Activated CD8-positive, alpha-beta memory T cell treated with anti-CD3 and anti-CD28 coated beads, Interleukin-2, amount 50 U/mL, for 4 hours (primary cell): Measurements from ENCODE around the gene MED13L.

ENCODE experiments used
- DNase-seq: peaks from one replicate; pipeline ENCODE4 v3.0.0-alpha.2; 2020

The MED13L gene

DNA sequence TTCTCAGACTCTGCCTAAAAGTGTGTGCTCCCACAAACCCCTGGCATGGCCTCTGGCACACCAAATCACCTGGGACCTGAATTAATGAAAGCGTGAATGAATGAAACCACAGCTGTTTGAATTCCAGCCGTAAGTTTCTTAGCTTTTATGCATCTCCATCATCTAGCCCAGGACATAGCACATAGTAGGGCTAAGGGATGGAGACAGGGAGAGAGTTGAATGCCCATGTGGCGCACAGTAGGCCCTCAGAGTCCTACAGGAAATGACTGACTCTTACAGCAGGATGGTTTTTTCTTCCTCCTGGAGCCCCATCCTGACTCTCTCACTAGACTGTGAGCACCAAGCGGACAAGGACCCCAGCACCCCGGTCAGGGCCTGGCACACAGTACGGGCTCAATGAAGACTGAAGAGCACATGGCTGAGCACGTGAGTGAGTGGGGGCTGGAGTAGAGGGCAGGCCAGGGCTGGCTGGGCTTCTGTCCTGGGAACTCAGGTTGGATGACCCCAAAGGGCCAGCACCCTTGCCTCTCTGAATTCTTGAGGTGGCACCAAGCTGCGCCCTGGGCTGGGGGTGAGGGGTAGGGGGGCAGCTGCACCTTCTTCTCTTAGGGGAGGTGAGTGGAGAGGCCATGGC is 351.3 kb downstream of the MED13L start:
- DNase-seq = no peak

DNA sequence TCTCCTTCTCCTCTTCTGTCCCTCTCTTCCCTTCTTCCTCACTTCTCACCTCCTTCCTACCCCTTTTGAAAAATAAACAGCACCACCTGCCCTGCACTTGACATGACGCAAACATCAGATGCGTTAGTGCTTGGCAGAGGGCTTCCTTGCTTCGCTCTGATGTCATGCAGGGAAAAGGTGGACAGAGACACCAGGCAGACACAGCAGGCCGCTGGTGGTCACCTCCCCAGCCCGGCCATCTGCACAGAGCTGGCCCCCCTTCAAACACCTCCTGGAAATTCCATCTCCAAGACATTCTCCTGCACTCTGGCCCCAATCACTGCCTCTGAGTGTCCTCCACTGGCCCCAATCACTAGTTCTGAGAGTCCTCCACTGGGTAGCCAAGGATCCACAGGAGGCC is 353.6 kb downstream of the MED13L start:
- no peak for DNase-seq

DNA sequence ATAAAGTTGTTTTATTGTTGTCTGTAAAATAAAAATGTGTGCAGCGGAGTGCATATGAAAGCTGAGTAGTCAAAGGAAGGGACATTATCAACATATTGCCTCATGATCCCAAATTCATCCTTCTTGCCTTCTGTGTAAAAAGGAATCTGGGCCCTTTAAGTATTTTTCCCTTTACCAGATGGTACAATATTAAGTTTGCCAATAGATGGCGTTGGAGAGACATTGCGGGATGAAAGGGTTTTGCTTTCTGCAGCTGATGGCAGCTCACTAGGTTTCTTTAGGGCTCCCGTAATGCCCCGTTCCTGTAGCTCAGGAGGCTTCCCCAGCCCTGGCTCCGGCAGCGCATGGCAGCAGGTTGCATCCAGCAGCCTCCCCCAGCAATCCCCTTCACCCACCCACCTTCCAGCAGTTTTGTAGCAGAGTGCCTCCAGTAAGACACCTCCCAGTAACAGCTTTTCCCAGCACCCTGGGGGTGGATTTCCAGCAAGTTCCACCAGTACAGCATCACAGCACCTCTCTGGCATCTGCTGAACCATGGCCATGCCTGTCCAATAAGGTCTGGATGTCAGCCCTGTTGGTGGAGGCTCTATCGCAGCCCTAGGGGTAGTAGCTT is 354.4 kb downstream of the MED13L start:
- no peak for DNase-seq

DNA sequence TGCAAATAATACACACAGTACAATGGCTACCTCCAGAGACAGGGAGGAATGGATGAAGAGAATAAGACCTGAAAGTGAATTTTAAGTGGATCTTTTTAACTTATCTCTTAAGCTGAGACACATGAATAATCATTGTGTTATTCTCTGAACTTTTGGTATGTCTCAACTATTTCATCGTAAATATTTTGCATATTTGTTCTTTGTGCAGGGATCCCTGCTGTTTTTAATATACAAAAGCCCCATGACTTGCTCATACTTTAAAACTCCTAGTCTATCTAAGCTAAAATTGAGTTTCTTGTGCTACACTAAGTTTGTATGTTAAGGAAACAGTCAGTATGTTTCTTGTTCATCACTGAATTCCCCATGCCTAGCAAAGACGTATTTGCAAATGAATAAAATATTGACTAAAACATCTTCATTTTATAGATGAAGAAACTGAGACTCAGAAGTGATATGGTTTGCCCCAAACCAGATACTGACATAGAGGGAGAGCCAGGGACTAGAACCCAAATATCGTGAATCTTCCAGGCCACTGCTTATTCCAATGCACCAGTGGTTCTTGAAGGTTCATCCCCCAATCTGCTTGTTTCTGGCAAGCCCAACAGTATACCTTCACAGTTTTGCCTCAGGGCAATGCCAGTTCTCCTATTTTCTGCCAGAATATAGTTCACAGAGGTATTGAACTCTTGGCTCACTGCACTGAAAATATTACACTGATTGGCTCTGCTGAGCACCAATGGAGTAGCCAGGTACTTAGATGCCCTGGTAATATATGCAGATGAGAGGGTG is 356.9 kb downstream of the MED13L start:
- no peak for DNase-seq

DNA sequence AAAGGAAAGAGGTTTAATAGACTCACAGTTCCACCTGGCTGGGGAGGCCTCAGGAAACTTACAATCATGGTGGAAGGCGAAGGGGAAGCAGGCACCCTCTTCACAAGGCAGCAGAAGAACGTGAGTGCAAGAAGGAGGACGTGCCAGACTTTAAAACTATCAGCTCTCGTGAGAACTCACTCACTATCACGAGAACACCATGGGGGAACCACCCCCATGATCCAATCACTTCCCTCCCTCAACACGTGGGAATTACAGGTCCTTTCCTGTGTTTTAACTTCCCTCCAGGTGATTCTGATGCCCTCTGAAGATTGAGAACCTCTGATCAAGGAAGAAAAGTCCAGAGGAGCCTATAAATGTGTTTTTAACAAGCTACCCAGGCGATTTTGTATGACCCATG is 358.7 kb downstream of the MED13L start:
- DNase-seq = no peak

DNA sequence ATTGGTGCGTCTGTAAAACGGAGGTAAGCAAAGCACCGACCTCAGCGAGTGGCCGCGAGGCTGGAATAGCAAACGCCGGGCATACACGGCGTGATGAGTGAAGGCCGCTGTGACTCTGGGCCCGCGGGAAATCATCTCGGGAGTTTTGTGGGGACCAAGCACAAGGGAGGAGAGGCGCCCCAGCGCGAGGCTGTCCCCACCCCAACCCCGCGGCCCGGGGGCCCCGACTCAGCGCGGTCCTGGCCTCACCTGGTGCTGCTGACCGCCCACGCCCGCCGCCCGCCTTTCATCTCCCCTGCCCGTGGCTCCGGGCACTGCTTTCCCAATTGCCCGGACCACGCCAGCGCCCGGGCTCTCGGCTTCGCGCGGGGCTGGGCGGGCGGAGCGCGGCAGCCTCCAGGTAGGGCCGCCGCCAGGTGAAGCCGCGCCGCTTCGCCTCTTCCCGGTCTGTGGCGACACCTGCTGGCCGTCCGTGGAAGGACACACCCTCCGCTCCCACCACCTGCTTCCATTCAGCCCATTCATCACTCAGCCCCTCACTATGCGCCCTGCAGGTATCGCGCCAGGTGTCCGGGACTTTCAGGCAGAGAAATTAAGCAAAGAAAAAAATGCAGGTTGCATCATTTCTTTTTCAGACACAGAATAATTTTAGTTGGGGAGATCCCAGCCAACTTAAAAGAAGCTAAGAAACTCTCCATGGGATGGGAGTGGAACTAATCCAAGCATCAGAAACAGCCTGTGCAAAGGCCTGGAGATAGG is 360.4 kb downstream of the MED13L start:
- DNase-seq = peak; percentile 77

DNA sequence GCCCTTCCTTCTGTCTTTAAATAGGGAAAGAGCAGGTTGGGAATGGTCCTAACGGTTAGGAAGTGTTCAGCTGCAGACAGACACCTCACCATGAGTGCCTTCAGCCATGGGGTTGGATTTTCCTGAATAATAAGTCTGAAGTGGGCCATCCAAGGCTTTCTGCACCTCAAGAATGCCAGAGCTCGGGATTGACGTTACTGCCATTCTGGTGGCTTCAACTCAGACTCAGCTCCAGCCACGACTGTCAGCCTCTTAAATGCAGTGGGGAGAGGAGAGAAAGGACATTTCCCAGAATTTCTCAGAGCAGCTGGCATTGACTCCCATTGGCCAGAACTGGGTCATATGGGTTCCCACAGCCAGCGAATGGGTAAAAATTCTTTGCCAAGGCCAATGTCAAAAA is 363.4 kb downstream of the MED13L start:
- DNase-seq = no peak

DNA sequence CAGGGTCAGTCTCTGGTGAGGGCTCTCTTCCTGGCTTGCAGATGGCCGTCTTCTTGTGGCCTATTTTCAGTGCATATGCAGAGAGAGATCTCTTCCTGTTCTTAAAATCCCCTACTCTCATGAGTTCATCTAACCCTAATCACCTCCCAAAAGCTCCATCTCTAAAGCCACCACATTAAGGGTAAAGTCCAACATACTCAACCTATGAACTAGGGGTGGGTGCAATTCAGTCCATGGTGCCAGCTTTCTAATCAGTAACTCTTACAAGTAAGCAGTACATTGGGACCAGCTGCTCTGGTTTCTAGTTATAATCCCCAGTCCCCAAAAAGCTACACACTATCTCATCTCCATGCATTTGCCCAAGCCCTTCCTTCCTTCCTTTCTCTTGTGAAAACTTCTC is 365.1 kb downstream of the MED13L start:
- DNase-seq = no peak

DNA sequence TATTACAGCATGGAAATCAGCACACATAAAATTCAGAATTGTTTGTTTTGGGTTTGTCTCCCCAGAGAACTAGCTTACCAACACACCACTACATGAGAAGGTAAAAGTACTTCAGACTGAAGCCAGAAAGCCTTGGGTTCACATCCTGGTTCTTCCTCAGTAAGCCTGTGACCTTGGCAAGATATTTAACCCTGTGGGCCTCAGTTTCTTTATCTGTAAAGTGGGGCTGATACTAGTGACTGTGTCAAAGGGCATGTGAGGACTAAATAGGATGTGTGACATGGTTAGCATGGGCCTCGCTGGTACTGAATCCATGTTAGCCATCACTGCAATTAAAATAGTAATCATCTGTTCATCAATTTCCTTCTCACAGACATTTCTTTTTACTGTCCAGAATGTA is 366.1 kb downstream of the MED13L start:
- DNase-seq = no peak

DNA sequence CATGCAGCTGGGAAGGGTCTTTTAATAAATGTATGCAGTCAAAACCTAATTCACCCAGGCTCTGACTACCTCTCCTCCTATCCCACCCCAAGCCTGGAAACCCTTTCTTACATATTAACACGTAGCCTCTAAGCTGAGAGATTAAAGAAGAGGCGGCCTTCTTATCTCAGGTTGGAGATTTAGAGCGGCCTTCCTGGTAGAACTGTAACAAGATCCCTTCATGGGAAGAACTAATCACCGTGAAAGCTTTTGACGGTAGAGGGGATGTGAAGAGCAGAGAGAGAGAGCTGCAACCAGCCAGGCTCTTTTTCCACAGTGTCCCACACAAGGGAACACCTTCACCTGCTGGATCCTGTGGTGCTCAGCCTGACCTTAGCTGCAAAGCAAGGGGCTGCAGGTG is 367.4 kb downstream of the MED13L start:
- DNase-seq = no peak
